NCI-H82 treated with DMSO at 0.1 percent for 48 hours (cell line): ENCODE data around the gene MPST.

Experiments used
- DNase-seq: peaks from one replicate; lab custom pipeline; 2025; ENCODE audit not compliant: unreplicated experiment; lab: John Stamatoyannopoulos, UW

Gene MPST

GRCh38 chr22:37021710-37022482 is 2.4 kb downstream of the MPST start:
- no peak for DNase-seq

GRCh38 chr22:37022483-37023337 is 3.2 kb downstream of the MPST start:
- no peak for DNase-seq

- no peak for DNase-seq
Measured at GRCh38 chr22:37023743-37024338, 4.3 kb downstream of the MPST start.

- DNase-seq, result no peak
Measured at GRCh38 chr22:37024339-37025157, 5.0 kb downstream of the MPST start.

DNA sequence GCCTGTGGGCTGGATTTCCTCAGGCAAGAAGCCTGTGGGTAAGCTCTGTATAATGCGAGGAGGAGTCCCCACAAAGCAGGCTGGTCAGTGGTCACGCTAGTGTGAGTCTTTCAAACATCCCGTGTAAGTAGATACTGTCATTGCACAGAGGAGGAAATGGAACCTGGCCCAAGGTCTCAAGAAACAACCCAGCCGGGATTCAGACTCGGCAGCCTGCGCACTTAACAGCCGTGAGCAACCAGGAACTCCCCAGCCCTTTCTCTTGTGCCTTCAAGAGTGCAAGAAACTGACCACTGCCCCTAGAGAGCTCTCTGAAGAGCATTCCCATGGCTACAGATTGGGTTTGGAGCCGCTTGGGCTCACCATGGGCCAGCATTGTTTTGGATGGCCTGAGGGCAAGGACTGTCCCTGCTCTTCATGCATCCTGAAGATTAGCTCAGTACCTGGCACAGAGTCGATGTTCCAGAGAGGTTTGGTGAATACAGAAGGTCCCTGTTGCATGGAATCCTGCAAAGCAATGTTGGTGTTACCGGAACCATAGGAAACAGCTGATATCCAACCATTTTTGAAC is 6.0 kb downstream of the MPST start:
- no peak for DNase-seq

- no peak for DNase-seq
Measured at GRCh38 chr22:37026325-37026724, 6.8 kb downstream of the MPST start.

GRCh38 chr22:37027556-37027955 is 8.0 kb downstream of the MPST start:
- no peak for DNase-seq

- no peak for DNase-seq
Measured at GRCh38 chr22:37028692-37029674, 9.4 kb downstream of the MPST start.

- no peak for DNase-seq
Measured at GRCh38 chr22:37030560-37031281, 11.2 kb downstream of the MPST start.

DNA sequence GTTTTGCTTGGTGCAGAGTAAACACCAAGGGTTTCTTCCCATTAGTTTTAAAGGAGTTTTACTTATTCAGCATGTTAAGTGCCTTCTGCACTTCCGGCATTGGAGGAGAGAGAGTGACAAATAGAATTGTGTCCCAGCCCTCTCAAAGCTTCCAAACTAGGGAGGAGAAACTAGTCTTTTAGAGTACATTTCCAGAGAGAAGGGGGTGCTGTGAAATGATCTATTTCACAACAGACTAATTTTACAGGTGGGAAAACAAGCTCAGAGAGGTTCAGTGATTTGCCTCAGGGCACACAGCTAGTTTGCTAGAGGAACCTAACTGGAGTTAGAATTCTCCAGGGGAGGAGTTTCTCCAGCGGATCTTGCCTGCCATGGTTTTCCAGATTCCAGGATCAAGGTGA is 12.6 kb downstream of the MPST start:
- no peak for DNase-seq

DNA sequence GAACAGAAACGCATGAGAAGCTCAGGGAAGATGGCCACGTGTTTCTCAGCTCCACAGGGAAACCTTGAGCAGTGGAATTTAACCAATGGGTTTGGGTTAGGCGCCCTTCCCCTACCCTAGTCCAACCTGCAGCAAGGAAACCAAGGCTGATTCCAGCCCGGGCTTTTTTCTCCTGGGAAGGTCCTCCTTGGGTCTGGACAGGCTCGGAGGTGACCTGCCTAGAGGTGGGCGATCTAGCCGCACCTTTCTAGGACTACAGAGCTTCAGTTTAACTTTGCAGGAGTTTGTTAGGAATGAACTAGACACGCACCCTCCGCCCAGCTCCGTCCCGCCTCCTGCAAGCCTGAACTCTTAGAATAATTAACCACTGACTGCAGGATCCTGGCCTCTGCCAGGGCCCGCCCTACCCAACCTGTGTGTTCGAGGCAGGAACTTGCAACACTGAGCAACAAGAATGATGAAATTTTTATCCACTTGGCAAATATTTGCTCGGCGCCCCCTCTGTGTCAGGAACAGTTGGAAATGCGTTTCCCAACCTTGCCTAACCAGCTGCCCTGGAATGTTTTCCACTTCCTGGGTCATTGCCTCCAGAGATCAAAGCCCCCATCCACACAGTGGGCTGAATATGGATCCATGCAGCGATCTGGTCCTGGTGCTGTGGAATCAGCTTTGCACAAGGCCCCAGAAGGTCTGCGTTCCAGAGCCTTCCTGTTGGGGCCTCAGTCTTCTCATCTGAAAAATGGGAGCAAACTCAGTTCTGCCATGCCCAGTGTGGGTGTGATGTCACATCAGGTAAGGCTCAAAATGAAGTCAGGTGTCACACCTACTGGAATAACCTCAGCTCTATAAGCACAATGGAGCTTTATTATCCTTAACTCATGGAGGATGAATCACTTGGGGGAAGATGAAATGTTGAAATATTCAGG is 13.3 kb downstream of the MPST start:
- DNase-seq, result no peak

GRCh38 chr22:37033605-37034430 is 14.3 kb downstream of the MPST start:
- no peak for DNase-seq

- no peak for DNase-seq
Measured at GRCh38 chr22:37036655-37037377, 17.3 kb downstream of the MPST start.

- no peak for DNase-seq
Measured at GRCh38 chr22:37037669-37038068, 18.1 kb downstream of the MPST start.

GRCh38 chr22:37039466-37039865 is 19.9 kb downstream of the MPST start:
- no peak for DNase-seq

GRCh38 chr22:37043209-37043827 is 23.8 kb downstream of the MPST start:
- no peak for DNase-seq
